HG03025 (cell line): ENCODE data around the gene FNDC3B.

Source experiments
- ATAC-seq: cut with Tn5 transposase; IDR thresholded peaks from one replicate; pipeline ENCODE4 v1.9.1; 2021; ENCODE audit warnings: mild to moderate bottlenecking, moderate library complexity; ENCODE audit not compliant: unreplicated experiment, low FRiP score

The FNDC3B gene

DNA sequence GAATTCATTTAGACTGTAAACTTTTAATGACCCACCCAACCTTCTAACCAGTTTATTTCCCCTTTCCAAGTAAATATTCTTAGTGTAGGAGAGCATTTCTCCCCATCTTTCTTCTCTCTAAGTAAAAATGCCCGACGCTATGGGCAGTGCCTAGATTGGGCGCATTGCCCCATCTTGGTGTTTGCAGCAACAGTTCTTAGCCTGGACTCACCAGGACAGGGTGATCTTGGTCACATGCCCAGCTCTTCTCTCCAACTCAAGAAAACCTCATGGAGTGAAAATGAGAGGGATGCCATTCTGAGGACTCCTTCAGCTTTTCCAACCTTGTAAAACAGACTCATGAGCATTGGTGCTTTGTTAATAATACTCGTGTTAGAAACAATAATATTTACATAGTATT lies 332.2 kb downstream of the FNDC3B start:
- ATAC-seq, result no peak

GRCh38 chr3:172372895-172373294 lies 333.5 kb downstream of the FNDC3B start:
- no peak for ATAC-seq

- ATAC-seq, result no peak
Observed at GRCh38 chr3:172373912-172374311, 334.5 kb downstream of the FNDC3B start.

- no peak for ATAC-seq
Observed at GRCh38 chr3:172375206-172375850, 335.9 kb downstream of the FNDC3B start.

- no peak for ATAC-seq
Observed at GRCh38 chr3:172376402-172376801, 337.0 kb downstream of the FNDC3B start.

GRCh38 chr3:172376881-172377280 lies 337.5 kb downstream of the FNDC3B start:
- ATAC-seq, result no peak

GRCh38 chr3:172378439-172378838 lies 339.1 kb downstream of the FNDC3B start:
- no peak for ATAC-seq

DNA sequence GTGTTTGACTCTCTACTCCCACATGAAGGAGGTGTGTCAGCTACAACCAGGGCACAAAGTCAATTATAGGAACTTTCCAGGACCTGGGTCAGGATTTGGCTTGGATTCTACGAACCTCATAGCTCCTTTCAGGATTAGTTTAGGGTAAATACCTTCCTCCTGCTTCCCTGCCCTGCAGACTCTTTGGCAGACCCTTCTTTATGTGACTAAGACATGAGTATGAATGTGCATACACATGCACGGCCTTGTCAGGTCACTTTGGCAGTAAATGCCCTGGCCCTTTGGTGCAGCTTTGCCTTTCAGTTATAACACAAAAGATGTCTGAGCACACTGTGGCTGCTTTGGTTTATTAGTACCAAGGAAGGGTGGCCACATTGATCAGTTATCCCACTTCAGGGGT lies 340.0 kb downstream of the FNDC3B start:
- no peak for ATAC-seq

DNA sequence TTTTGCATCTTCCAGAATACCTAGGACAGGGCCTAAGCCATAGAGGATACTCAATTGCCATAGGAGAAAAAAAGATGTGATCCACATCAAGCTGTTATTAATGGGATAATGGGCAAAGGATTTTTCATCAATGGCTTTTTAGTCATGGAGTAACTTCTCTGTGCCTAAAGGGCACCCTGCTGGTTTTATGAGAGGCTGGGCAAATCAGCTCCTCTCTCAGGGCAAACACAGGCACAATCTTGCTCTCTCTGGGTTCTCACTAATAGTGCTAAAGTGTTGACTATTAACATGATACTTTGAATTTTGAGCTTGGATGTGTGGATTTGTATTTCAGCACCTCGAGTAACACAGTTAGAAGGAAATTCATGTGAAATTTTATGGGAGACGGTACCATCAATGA lies 341.3 kb downstream of the FNDC3B start:
- no peak for ATAC-seq

DNA sequence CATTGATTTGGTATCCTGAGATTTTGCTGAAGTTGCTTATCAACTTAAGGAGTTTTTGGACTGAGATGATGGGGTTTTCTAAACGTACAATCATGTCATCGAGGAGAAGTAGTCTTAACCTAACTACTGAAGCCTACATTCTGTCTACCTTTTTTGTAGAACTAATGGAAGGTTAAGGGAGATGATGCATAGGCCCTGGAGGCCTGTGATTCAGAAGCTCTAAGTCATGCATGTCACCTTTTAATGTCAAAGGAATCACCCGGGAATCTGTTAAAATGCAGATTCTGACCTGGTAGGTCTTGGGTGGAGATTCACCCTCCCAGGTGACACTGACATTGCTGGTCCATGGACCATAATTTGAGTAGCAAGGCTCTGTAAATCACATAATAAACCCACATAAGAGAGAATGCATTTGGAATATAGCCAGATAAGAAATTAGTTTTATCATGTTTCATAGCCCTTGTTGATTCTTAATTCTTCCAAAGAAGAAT lies 344.0 kb downstream of the FNDC3B start:
- ATAC-seq, result no peak

DNA sequence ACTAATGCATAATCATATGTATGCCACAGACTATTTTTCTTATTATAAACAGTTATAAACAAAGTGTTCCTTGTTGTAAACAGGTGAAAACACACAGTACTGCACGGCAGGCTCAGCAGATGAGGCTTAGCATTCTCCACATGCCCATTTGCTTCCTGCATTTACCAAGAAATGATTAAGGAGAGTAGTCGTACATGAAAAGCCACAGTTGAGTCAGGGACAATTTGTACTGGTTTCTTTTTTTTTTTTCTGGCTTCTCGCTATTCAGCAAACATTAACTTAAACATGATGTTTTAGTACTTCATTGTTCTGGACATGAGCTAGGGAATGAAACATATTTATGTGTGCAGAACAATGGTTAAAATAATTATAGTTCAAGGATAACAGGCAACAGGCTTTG lies 345.5 kb downstream of the FNDC3B start:
- ATAC-seq, result no peak

- ATAC-seq, result no peak
Observed at GRCh38 chr3:172387728-172388127, 348.4 kb downstream of the FNDC3B start.

GRCh38 chr3:172388412-172389078 lies 349.2 kb downstream of the FNDC3B start:
- ATAC-seq, result no peak

GRCh38 chr3:172390792-172391191 lies 351.4 kb downstream of the FNDC3B start:
- no peak for ATAC-seq

- no peak for ATAC-seq
Observed at GRCh38 chr3:172391592-172392302, 352.4 kb downstream of the FNDC3B start.

- ATAC-seq, result no peak
Observed at GRCh38 chr3:172394692-172395091, 355.3 kb downstream of the FNDC3B start.

GRCh38 chr3:172396400-172396799 lies 357.0 kb downstream of the FNDC3B start:
- no peak for ATAC-seq

GRCh38 chr3:172397716-172398405 lies 358.5 kb downstream of the FNDC3B start:
- no peak for ATAC-seq

DNA sequence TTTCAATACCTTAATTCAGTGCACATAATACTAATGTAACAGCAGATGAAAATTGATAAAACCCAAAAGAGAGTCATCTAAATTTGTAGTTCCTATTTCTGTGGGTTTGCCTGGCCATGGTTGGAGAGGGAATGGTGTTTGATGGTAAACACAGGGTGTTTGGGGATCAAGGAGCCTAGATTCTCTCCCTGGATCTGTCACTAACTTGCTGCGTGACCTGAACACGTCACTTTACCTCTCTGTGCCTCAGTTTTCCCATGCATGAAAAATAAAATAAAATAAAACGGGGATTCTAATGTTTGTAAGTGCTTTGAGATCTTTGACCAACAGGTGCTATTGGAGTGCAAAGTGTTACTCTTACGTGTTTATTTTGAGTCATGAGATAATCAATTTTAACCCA lies 359.1 kb downstream of the FNDC3B start:
- no peak for ATAC-seq

- no peak for ATAC-seq
Observed at GRCh38 chr3:172402090-172402489, 362.7 kb downstream of the FNDC3B start.
